Testis (tissue), 2 donors: ENCODE data around the gene FRMD4B.

Experiments used
- CTCF ChIP-seq, 3 experiments: fragments of 450-650 bp in 2 of 3; fragments of 200-600 bp in 1 of 3; sonication (generic) in 1 of 3; IDR thresholded peaks; one replicate each; pipeline ENCODE4 v1.5.1; 2016 to 2019; ENCODE audit warnings: antibody characterized with exemption in 3 of 3, mild to moderate bottlenecking in 2 of 3, moderate library complexity in 1 of 3
- POLR2A ChIP-seq: fragments of 450-650 bp; IDR thresholded peaks from one replicate; pipeline ENCODE4 v1.6.1; 2017; ENCODE audit warnings: antibody characterized with exemption, mild to moderate bottlenecking, moderate library complexity

GRCh38 chr3:69121513-69121912 is 264.4 kb downstream of the FRMD4B start:
- no peak for TF ChIP-seq CTCF (IDR thresholded peaks at IDR 0.05)
- TF ChIP-seq POLR2A: no peak
